Measurements from ENCODE around the gene SLC25A21.

DNA sequence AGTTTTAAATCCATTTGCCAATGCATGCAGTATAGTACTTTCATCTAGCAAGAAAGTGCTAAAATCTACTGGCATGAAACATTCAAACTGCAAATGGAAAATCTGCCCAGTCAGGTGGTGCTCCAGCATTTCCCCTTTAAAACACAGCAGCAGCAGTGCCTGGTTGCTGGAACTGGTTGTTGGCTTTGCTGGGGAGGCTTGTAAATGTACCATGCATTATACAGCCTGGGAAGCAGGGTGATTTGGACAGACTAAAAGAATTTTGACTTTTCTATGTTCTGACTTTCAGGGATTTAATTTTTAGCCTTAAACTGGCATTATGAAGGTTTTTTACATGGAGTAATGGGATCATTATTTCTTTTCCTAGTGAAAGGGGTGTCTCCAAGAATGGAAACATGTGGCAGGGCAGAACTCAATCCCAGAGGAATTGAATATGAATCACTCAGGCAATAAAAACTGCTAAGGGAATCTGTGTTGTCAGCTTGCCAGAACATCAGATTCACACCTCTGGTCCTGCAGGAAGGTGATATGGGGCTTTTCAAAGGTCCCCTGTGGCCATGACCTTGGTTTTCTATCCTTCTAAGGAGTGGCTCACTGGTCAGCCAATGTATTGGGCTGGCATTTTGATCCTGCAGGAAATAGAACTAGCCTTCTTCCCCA lies 519.7 kb downstream of the SLC25A21 start:
- TF ChIP-seq, protein P1, sequence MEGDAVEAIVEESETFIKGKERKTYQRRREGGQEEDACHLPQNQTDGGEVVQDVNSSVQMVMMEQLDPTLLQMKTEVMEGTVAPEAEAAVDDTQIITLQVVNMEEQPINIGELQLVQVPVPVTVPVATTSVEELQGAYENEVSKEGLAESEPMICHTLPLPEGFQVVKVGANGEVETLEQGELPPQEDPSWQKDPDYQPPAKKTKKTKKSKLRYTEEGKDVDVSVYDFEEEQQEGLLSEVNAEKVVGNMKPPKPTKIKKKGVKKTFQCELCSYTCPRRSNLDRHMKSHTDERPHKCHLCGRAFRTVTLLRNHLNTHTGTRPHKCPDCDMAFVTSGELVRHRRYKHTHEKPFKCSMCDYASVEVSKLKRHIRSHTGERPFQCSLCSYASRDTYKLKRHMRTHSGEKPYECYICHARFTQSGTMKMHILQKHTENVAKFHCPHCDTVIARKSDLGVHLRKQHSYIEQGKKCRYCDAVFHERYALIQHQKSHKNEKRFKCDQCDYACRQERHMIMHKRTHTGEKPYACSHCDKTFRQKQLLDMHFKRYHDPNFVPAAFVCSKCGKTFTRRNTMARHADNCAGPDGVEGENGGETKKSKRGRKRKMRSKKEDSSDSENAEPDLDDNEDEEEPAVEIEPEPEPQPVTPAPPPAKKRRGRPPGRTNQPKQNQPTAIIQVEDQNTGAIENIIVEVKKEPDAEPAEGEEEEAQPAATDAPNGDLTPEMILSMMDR (IDR thresholded peaks at IDR 0.05): no peak
- no peak for TF ChIP-seq POLR2AphosphoS5 (IDR thresholded peaks at IDR 0.05; ENCODE audit: low read depth, low read length)
- TF ChIP-seq TCF7L2 (IDR thresholded peaks at IDR 0.05; ENCODE audit: low read depth, low read length): no peak
- TF ChIP-seq, protein P2, sequence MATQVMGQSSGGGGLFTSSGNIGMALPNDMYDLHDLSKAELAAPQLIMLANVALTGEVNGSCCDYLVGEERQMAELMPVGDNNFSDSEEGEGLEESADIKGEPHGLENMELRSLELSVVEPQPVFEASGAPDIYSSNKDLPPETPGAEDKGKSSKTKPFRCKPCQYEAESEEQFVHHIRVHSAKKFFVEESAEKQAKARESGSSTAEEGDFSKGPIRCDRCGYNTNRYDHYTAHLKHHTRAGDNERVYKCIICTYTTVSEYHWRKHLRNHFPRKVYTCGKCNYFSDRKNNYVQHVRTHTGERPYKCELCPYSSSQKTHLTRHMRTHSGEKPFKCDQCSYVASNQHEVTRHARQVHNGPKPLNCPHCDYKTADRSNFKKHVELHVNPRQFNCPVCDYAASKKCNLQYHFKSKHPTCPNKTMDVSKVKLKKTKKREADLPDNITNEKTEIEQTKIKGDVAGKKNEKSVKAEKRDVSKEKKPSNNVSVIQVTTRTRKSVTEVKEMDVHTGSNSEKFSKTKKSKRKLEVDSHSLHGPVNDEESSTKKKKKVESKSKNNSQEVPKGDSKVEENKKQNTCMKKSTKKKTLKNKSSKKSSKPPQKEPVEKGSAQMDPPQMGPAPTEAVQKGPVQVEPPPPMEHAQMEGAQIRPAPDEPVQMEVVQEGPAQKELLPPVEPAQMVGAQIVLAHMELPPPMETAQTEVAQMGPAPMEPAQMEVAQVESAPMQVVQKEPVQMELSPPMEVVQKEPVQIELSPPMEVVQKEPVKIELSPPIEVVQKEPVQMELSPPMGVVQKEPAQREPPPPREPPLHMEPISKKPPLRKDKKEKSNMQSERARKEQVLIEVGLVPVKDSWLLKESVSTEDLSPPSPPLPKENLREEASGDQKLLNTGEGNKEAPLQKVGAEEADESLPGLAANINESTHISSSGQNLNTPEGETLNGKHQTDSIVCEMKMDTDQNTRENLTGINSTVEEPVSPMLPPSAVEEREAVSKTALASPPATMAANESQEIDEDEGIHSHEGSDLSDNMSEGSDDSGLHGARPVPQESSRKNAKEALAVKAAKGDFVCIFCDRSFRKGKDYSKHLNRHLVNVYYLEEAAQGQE (IDR thresholded peaks at IDR 0.05; ENCODE audit: insufficient read depth in 1 of 2, low read depth in 2 of 2, low read length in 1 of 2): no peak
